Activated CD8-positive, alpha-beta memory T cell treated with anti-CD3 and anti-CD28 coated beads for 24 hours (primary cell): ENCODE results near the gene ZNF688.
A peak's percentile ranks its signal among the peaks of the same experiment; 100 is the strongest.
"Not testable (repeated sequence)": the region's sequence is repeated elsewhere in the genome, so short reads cannot be mapped to it uniquely, and the experiment has no call there.

Experiments used
- DNase-seq: peaks from one replicate; pipeline ENCODE4 v3.0.0-alpha.2; 2020

Gene ZNF688

GRCh38 chr16:30532285-30533145 lies 39.0 kb downstream of the ZNF688 start:
- no peak for DNase-seq

GRCh38 chr16:30530163-30531037 lies 41.1 kb downstream of the ZNF688 start:
- no peak for DNase-seq

GRCh38 chr16:30528799-30529457 lies 42.6 kb downstream of the ZNF688 start:
- DNase-seq = no peak

GRCh38 chr16:30527635-30528178 lies 43.8 kb downstream of the ZNF688 start:
- no peak for DNase-seq

GRCh38 chr16:30526823-30527634 lies 44.5 kb downstream of the ZNF688 start:
- peak; percentile 95 for DNase-seq

GRCh38 chr16:30526137-30526822 lies 45.2 kb downstream of the ZNF688 start, which contains the start of gene ZNF768:
ZNF768 (minus strand) TSS chr16:30526566; CDS start chr16:30526413, 153 bp downstream.
- peak; percentile 73 for DNase-seq

GRCh38 chr16:30525844-30526136 lies 45.7 kb downstream of the ZNF688 start:
- no peak for DNase-seq

GRCh38 chr16:30524575-30525568 lies 46.6 kb downstream of the ZNF688 start:
- no peak for DNase-seq

GRCh38 chr16:30523768-30524574 lies 47.5 kb downstream of the ZNF688 start:
- no peak for DNase-seq

- not testable (repeated sequence) for DNase-seq
Measured at GRCh38 chr16:30522702-30523463, 48.6 kb downstream of the ZNF688 start.

GRCh38 chr16:30521873-30522641 lies 49.5 kb downstream of the ZNF688 start:
- DNase-seq = no peak

- DNase-seq = no peak
Measured at GRCh38 chr16:30521476-30521872, 50.0 kb downstream of the ZNF688 start.
